ENCODE data around the gene SSPN.

The SSPN gene

DNA sequence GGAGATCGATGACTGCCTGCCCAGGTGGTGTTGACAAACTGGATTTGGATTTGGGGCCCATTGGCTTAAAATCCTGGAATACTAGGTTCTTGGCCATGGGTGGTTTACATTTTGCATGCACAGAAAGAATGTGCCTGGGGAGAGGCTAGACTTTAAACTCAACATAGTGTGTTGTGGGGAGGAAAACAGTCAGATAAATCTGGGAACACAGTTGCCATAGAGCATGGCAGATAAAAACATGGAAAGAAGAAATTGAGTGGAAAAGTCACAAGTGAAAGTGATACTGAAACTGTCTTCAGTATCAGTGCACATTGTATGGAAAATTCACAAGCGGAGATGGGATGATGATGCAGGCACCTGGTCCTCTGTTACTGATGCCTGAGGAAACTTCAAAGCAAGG, 95.2 kb downstream of the SSPN start:
- no peak for DNase-seq

DNA sequence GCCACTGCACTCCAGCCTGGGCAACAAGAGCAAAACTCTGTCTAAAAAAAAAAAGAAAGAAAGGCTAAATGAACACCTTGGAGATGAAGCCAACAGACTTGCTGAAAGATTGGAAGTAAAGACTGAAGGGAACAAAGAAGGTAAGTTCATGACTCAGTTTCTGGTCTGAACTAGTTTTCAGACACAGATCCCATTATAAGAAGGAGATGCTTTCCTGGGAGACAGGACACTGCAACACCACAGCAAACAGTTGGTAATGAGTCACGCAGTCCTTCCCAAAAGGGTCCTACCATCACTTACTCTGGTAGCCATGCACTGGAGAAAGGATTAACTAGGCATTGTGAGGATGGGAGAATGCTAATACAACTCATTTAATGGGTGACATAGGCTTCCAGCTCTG, 97.2 kb downstream of the SSPN start:
- no peak for DNase-seq

DNA sequence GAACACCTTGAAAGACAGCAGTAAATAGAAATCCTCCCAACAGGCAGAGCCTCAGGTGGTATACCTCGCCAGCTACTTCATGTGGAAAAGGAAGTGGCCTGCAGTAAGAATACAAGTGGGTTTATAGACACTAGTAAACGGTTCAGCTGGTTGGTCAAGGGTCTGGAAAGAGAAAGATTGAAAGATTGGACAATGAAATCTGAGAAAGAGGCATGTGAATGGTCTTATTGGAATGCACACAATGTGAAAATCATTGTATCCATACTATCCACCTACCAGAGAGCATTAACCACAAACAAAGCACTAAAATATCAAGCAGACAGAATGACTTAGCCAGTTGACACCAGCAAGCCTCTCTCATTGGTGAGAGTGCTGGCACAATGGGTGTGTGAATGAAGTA, 98.2 kb downstream of the SSPN start:
- no peak for DNase-seq

DNA sequence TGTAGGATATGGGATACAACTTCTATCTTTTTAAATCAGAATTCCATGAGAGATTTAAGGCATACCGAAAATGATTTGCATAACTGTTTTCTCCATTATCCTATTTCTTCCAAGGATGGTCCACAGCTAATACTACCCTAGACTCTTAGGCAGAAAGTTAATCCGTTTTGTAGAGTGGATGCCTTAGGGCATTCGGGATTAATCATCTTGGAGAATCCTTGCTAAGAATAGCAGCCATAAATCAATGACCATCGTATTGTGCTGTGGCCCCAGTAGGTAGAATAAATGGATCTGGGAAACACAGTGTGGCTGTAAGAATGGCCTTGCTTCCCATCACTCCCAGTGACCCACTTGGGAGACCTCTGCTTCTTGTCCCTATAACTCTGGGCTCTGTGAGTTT, 99.6 kb downstream of the SSPN start:
- no peak for DNase-seq

DNA sequence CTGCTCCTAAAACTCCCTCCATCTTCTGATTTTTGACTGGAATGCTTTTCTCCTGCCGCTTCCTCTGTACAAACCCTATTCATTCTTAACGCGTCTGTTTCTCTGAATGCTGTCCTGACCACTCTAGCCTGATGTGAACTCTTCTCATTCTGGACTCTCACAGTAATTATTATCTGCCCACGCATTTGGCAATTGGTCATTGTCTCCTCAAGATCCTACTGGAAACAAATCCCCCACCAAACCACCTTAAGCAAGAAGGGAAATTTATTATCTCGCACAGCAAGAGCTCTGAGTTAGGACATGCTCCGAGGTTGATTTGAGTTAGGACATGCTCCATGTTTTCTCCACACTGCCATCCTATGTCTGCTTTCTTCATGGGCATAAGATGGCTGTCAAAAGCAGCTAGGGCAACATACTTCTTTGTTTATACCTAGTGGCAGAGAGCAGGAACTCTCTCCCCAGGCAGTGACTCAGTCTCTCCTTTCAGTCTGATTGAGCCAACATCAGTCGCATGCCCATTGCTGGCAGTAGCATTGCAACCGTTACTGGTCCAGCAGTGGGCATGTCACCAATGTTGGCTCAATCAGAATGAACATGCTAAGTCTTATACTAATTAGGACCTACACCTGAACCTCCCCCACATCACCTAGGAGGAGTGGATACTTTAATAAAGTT, 102.2 kb downstream of the SSPN start:
- no peak for DNase-seq

DNA sequence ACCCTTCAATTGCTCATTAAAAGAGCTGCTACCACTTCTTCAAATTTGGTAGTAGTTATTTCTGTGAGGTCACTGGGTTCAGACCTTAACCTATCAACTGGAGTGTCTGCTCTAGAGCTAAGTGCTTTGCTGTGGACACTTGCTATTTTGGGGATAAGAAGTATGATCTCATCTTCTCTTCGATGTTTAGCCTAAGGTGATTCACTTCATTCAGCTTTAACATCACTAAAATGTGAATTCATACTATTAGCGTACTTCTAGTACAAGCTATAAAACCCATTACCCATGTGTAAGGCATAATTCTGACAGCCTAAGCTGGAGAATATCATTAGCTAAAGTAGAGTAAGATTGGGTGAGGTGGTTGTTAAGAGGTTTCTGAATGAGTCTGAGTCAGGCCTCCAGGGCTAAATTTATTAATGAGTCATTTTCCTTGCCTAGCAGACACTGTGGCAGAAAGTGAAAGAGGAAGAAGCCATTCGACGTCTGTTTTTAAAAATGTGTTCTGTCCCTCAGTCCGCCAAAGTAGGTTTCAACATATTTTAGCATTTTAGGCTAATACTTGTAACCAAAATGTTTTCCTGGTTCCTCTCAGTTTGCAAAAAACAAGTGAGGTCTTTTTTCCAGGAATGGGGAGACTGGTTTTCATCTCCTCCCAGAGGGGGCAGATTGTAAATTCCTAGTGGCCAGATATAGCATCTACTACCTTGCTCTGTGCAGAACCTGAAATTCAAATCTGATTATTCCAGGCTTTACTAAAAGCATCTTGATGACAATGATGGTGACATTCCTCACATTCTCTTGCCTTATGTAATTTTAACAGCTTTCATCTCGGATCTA, 103.6 kb downstream of the SSPN start:
- peak; percentile 26 to 36 for DNase-seq

DNA sequence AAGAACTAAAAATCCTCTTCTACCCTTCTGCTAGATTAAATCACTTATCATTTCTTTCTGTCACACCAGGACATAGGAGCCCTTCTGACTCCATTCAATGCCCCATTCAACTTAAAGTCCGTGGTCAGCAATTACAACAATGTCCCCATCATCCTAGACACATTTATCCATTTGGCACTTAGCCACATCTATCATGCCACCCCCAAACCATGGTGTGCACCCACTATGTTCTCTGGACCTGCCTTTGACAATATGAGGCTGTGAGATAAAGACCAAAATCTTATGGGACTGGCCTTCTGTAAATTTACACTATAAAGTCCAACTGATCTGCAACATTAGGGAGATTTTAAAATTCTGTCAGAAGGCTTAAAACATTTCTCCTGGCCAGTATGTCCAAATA, 104.4 kb downstream of the SSPN start:
- DNase-seq: no peak

Data from CD4-positive, alpha-beta T cell treated with Interleukin-1 beta for 1 hour (primary cell).